Stimulated activated effector memory CD8-positive, alpha-beta T cell treated with anti-CD3 and anti-CD28 coated beads, Interleukin-12 subunit alpha, Interleukin-12 subunit beta, amount 100 ng/mL, for 72 hours (primary cell): ENCODE measurements around the gene KLHL18.

Experiments
- ATAC-seq: fragments of 150-1000 bp; cut with Tn5 transposase; 2 replicates; pipeline ENCODE4 v1.10.0; 2021
- DNase-seq, 2 donors: peaks; one replicate each; pipeline ENCODE4 v3.0.0; 2021 to 2022; ENCODE audit warnings: low spot score in 2 of 2
- H3K27ac Mint-ChIP-seq: one replicate; pipeline ENCODE4 v1.8.0; 2022; ENCODE audit warnings: mild to moderate bottlenecking, mixed read lengths
- H3K36me3 Mint-ChIP-seq: one replicate; pipeline ENCODE4 v1.8.0; 2022; ENCODE audit warnings: mild to moderate bottlenecking, mixed read lengths
- H3K4me1 Mint-ChIP-seq: one replicate; pipeline ENCODE4 v1.8.0; 2022; ENCODE audit warnings: mixed read lengths
- H3K4me3 Mint-ChIP-seq: one replicate; pipeline ENCODE4 v1.8.0; 2022; ENCODE audit warnings: mild to moderate bottlenecking, mixed read lengths
- H3K9me3 Mint-ChIP-seq: one replicate; pipeline ENCODE4 v1.8.0; 2022; ENCODE audit warnings: mixed read lengths

The KLHL18 gene

DNA sequence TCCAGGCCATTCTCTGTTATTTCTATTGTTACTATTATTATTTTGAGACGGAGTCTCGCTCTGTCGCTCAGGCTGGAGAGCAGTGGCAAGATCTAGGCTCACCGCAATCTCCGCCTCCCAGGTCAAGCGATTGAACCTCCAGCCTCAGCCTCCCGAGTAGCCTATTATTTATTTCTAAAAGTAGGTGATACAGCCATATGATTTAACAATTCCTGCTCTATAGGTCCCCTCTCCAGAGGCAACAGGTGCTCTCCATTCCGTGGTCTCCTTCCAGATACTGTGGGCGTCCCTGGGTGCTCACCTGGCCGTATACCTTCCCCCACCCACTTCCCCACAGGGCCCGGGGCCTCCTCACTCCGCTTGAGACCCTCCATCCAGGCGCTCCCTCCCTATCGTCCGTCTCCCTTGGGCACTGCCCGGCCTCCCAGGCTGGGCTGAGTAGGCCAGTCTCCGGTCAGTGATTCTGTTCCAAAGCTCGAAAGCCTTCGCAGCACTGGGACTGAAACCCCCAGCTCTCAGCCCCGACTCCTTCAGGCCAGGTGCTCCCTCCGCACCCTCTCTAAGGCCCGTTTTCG is 97.4 kb downstream of the KLHL18 start:
- DNase-seq (no peak), ATAC-seq (no peak)
- Mint-ChIP-seq H3K4me3 (peak overlapping the region; percentile 95), H3K36me3 (peaks cover 50% of the 10 kb centered on the region), H3K4me1 (peaks cover 56% of the 10 kb centered on the region), H3K9me3 (no peaks in the 10 kb centered on the region), H3K27ac (peak overlapping the region; percentile 99)

DNA sequence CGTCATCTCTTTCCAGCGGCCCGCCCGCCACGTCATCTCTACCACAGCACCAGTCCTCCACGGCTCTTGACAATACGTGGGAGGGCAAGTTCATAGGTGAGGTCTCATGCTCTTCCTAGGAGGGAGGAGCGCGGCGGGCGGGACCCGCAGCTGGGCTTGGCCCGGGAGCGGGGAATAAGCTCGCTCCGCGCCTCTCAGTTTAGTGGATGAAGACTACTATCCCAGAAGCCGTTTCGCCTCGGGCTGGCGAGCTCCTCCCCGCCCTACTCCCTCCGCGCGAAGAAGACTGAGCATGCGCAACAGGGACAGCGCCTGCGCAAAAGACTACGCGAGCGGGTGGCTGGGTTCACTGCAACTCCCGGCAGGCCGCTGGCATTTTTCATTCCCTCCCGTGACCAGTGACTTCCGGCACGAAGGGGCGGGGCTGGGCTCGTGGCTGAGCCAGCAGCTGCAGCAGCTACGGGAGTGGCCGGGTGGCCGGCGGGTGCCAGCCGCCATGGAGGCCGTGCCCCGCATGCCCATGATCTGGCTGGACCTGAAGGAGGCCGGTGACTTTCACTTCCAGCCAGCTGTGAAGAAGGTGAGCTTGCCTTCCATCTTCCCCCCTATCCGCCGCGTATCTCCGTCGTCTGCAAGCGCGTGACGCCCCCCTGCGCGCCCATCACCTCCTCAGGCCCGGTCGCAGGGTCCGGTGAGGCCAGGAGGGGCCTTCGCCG is 98.0 kb downstream of the KLHL18 start, which contains the start of gene PTPN23:
Gene PTPN23 (plus strand): TSS at position 421 of the 716 bp plus-strand sequence. CDS start 76 bp downstream, at position 497.
- Mint-ChIP-seq H3K9me3 (no peaks in the 10 kb centered on the region), H3K27ac (peak within 1 kb of the TSS; percentile 99), H3K4me3 (peak within 1 kb of the TSS; percentile 95), H3K4me1 (peaks cover 60% of the 10 kb centered on the region), H3K36me3 (peaks cover 50% of the 10 kb centered on the region)
- DNase-seq (peak; percentile 94 to 100), ATAC-seq (peak; percentile 87)

DNA sequence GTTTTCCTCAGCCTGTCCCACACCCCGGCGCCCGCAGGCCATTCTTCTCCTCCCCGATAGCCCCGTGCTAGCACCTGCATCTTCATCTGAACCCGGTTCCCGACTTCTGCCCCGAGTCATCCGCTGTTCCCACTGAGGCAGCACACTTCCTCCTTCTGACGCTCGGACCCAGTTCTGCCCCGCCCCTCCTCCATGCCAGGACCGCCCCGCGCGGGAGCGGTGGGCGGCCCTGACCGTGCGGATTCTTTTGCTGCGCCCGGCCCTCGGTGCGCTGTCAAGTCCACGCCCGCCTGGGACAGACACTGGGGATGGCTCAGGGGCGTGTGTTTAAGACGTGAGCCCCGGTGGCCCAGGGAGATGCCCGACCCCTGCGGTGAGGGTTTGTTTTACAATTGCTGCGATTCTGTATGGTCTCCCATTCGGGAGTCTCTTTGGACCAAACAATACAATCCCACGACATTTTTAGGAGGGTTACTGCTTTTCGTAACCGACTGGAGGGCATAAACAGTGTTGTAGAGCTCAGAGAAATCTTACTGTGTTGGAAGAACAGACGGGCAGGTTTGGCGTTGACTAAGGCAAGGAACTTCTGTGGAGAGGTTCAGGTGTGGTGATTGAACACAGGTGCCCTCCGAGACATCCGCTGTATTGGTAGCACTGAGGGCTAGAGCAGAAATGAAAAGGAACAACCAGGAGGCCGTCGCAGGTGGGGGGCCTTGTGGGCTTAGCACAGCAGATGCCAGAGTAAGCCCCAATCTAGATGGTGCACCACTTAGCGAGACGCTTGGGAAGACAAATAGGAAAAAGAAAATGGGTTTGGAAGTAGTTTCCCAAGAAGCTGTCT is 98.8 kb downstream of the KLHL18 start:
- H3K27ac Mint-ChIP-seq, result peak overlapping the region; percentile 99
- H3K4me3 Mint-ChIP-seq, result peak overlapping the region; percentile 95
- no peaks in the 10 kb centered on the region for H3K9me3 Mint-ChIP-seq
- peaks cover 66% of the 10 kb centered on the region for H3K4me1 Mint-ChIP-seq
- DNase-seq, result peak; percentile 70 to 93
- ATAC-seq, result peak; percentile 81
- H3K36me3 Mint-ChIP-seq, result peaks cover 54% of the 10 kb centered on the region

- ATAC-seq (no peak), DNase-seq (no peak)
- Mint-ChIP-seq H3K9me3 (no peaks in the 10 kb centered on the region), H3K27ac (no peak overlapping the region), H3K4me3 (no peak overlapping the region), H3K36me3 (peaks cover 74% of the 10 kb centered on the region), H3K4me1 (peaks cover 54% of the 10 kb centered on the region)
Measured at GRCh38 chr3:47384425-47384824, 101.7 kb downstream of the KLHL18 start.

DNA sequence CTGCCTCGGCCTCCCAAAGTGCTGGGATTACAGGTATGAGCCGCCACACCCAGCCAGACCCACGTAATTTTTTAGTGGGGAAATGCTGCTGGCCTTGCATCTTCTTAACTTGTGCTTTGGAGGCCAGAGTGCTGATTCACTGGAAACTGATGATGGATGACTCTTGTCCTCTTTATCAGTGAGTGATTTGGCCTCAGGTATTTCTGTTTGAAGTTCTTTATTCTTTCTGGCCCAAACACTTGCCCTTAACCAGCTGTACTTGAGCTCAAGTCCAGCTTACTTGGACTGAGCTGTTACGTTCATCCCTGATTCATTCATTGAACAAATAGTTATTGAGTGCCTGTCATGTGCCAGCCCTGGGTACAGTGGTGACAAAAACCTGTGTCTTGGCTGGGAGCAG is 102.3 kb downstream of the KLHL18 start:
- H3K36me3 Mint-ChIP-seq, result peaks cover 72% of the 10 kb centered on the region
- H3K4me3 Mint-ChIP-seq, result no peak overlapping the region
- no peaks in the 10 kb centered on the region for H3K9me3 Mint-ChIP-seq
- H3K27ac Mint-ChIP-seq, result peak overlapping the region; percentile 21
- peaks cover 49% of the 10 kb centered on the region for H3K4me1 Mint-ChIP-seq
- ATAC-seq (no peak), DNase-seq (no peak)

DNA sequence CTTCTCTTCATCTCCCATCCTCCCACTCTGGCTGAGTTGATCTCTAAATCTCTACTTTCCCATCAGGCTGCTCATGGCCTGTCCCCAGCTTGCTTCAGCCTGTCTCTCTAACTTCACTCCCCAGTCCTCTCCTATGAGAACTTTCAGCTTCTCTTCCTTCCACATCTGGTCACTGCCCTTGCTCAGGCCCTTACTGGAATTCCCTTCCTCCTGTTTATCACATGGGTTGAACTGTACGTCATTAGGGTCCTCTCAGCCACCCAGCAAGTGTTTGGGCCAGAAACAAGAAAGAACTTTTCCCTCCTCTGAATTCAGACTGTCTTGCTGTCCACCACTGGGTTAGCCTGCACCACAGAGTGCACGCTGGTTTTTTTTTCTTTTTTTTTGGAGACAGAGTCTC is 103.1 kb downstream of the KLHL18 start:
- peaks cover 42% of the 10 kb centered on the region for H3K4me1 Mint-ChIP-seq
- no peak overlapping the region for H3K4me3 Mint-ChIP-seq
- H3K27ac Mint-ChIP-seq, result peak overlapping the region; percentile 21
- no peak for DNase-seq
- no peak for ATAC-seq
- H3K9me3 Mint-ChIP-seq, result no peaks in the 10 kb centered on the region
- H3K36me3 Mint-ChIP-seq, result peaks cover 64% of the 10 kb centered on the region

- Mint-ChIP-seq H3K4me1 (peaks cover 46% of the 10 kb centered on the region), H3K4me3 (no peak overlapping the region), H3K9me3 (no peaks in the 10 kb centered on the region), H3K36me3 (peaks cover 39% of the 10 kb centered on the region), H3K27ac (peak overlapping the region; percentile 61)
- no peak for ATAC-seq
- DNase-seq, result no peak
Measured at GRCh38 chr3:47392933-47393332, 110.2 kb downstream of the KLHL18 start.

GRCh38 chr3:47394140-47394870 is 111.6 kb downstream of the KLHL18 start:
- Mint-ChIP-seq H3K4me3 (no peak overlapping the region), H3K36me3 (peaks cover 44% of the 10 kb centered on the region)

DNA sequence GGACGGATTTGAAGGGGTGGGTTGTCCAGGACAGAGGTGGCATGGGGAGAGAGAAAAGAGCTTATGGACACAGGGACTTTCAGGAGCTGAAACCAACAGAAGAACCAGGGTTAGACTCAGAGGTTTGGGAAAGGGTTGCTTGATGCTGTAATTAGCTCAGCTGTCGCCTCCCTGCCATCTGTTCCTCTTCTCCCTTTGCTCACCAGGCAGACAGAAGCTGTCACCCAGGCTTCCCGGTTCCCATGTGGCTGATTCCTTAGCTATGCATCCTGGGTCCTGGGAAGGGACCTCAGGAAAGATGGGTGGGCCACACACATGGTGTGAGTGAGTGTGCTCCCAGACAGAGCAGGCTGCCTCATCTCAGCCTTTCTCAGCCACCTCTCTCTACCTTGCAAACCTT is 112.1 kb downstream of the KLHL18 start:
- ATAC-seq (no peak), DNase-seq (no peak)
- H3K9me3 Mint-ChIP-seq, result no peaks in the 10 kb centered on the region
- H3K36me3 Mint-ChIP-seq, result peaks cover 44% of the 10 kb centered on the region
- H3K4me1 Mint-ChIP-seq, result peaks cover 46% of the 10 kb centered on the region
- no peak overlapping the region for H3K4me3 Mint-ChIP-seq
- H3K27ac Mint-ChIP-seq, result peak overlapping the region; percentile 80

More at GRCh38 chr3:47394140-47394870, 111.6 kb downstream of the KLHL18 start:
- peaks cover 46% of the 10 kb centered on the region for H3K4me1 Mint-ChIP-seq
- H3K9me3 Mint-ChIP-seq, result no peaks in the 10 kb centered on the region
- ATAC-seq (no peak), DNase-seq (no peak)
- H3K27ac Mint-ChIP-seq, result peak overlapping the region; percentile 80
